Measurements from ENCODE around the gene SETBP1.
A peak's percentile ranks its signal among the peaks of the same experiment; 100 is the strongest.

The SETBP1 gene

DNA sequence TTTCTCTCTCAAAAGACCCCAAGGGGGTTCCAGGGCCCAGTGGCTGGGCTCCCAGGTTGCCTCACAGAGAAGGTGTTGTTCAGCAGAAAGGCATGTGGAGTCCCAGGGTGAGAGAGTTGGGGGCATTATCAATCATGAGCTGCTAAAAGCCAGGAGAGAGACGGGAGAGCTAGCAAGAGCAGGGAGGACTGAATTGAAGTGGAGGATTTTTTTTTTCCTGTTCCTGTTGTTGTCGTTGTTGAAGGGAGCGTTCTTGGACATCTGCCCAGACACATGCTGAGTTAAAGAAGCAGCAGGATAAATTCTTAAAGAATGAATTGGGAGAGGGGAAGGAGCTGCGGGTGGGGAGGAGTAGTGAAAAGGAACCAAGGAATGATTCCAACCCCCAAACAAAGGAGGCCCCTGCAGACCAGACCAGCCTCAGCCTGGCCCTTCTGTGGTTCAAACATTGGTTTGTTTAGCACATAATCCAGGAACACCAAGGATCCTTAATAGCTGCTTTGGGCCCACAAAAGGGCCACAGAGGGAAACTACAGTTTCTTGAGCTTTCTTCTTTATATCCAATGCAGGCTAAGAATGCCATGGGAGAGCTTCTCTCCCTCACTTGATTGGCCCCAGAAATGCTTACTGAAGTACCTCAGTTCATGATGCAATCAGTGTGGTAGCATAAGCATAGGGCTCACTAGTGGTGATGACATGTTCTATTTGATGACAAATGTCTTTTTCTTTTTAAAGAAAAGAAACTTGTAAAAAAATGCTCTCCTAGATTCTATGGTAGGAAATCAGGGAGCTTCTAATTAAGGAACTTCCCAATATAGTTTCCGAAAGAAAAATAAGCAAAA lies 146.0 kb downstream of the SETBP1 start:
- H3K36me3 ChIP-seq (ENCODE audit: control insufficient read depth, insufficient read depth, low read length), result no peaks in the 10 kb centered on the region
- no peaks in the 10 kb centered on the region for H3K9me3 ChIP-seq (ENCODE audit: control insufficient read depth, low read length)
- H3K4me1 ChIP-seq (ENCODE audit: control insufficient read depth, insufficient read depth, low read length, poor library complexity, severe bottlenecking), result peaks cover 13% of the 10 kb centered on the region
- no peak overlapping the region for H3K4me3 ChIP-seq (ENCODE audit: extremely low read depth, insufficient read depth, low read length, poor library complexity, severe bottlenecking)
- WGBS, 2 experiments (ENCODE audit: insufficient coverage in 2 of 2), result 42 to 75% methylated on average over 2 to 4 of the region's 5 CpGs
- H3K27ac ChIP-seq (ENCODE audit: low read depth, low read length, severe bottlenecking), result peak overlapping the region; percentile 77

DNA sequence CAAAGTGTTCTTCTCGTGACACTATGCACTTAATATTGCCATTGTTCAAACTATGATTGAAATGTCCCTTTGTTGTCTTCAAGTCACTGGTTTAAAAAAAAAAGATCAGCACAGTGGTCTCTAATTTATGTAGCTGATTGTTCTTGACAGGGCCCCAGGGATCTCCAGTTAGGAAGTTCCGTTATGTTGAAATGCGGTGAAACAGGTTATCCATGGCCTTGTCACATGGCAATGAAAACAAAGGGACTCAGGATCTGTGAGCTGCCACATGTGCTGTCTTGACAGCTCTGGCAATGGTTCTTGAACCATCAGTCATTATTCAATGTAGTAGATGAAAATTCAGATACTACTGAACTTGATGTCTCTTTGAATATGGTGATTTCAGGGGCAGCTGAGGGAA lies 147.4 kb downstream of the SETBP1 start:
- no peaks in the 10 kb centered on the region for H3K36me3 ChIP-seq (ENCODE audit: control insufficient read depth, insufficient read depth, low read length)
- peaks cover 13% of the 10 kb centered on the region for H3K4me1 ChIP-seq (ENCODE audit: control insufficient read depth, insufficient read depth, low read length, poor library complexity, severe bottlenecking)
- H3K9me3 ChIP-seq (ENCODE audit: control insufficient read depth, low read length), result no peaks in the 10 kb centered on the region
- WGBS, 2 experiments (ENCODE audit: insufficient coverage in 2 of 2), result 94% methylated on average over 3 of the region's 3 CpGs
- H3K27ac ChIP-seq (ENCODE audit: low read depth, low read length, severe bottlenecking), result no peak overlapping the region
- no peak overlapping the region for H3K4me3 ChIP-seq (ENCODE audit: extremely low read depth, insufficient read depth, low read length, poor library complexity, severe bottlenecking)

DNA sequence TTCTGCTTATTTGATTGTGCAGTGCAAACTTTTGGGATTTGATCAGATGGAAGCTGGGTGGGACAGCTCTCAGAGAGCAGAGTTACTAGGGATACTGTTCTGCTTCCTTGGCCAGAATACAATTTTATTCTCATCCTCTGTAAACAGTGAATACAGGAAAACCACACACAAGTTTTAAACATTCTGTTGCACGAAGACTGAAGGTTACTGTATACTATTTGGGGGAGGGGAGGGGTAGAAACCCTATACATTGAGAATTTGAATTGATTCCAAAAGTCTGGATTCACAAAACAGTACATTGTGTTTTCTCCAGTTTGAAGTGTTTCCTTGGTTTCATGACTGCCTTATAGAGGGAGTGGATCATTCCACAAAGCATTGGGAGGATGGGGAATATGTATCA lies 149.9 kb downstream of the SETBP1 start:
- H3K36me3 ChIP-seq (ENCODE audit: control insufficient read depth, insufficient read depth, low read length), result no peaks in the 10 kb centered on the region
- peaks cover 13% of the 10 kb centered on the region for H3K4me1 ChIP-seq (ENCODE audit: control insufficient read depth, insufficient read depth, low read length, poor library complexity, severe bottlenecking)
- no peaks in the 10 kb centered on the region for H3K9me3 ChIP-seq (ENCODE audit: control insufficient read depth, low read length)
- no peak overlapping the region for H3K27ac ChIP-seq (ENCODE audit: low read depth, low read length, severe bottlenecking)
- WGBS, 2 experiments (ENCODE audit: insufficient coverage in 2 of 2), result no CpG with 5 or more reads among the region's 1 CpG
- no peak overlapping the region for H3K4me3 ChIP-seq (ENCODE audit: extremely low read depth, insufficient read depth, low read length, poor library complexity, severe bottlenecking)

DNA sequence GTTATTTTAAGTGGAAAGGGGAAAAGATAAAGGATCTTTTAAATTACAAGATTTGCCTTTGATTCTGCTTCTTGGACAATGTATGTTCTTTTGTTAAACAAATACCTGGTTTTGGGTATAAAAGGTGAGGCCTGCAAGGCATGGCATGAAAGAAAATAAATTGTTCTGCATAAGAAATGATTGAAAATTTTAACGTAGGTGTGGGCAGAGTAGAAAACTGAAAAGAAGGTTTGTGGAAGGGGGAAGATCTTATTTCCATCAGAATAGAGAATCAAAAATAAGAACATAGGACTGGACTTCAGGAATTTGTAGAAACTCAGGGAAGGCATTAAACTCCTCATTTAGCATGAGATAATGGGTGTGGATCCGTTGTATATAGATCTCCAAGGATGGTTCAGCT lies 153.1 kb downstream of the SETBP1 start:
- 75% methylated on average over 1 of the region's 2 CpGs; no CpG with 5 or more reads in 1 of the 2 experiments for WGBS, 2 experiments (ENCODE audit: insufficient coverage in 2 of 2)
- peaks cover 15% of the 10 kb centered on the region for H3K4me1 ChIP-seq (ENCODE audit: control insufficient read depth, insufficient read depth, low read length, poor library complexity, severe bottlenecking)

DNA sequence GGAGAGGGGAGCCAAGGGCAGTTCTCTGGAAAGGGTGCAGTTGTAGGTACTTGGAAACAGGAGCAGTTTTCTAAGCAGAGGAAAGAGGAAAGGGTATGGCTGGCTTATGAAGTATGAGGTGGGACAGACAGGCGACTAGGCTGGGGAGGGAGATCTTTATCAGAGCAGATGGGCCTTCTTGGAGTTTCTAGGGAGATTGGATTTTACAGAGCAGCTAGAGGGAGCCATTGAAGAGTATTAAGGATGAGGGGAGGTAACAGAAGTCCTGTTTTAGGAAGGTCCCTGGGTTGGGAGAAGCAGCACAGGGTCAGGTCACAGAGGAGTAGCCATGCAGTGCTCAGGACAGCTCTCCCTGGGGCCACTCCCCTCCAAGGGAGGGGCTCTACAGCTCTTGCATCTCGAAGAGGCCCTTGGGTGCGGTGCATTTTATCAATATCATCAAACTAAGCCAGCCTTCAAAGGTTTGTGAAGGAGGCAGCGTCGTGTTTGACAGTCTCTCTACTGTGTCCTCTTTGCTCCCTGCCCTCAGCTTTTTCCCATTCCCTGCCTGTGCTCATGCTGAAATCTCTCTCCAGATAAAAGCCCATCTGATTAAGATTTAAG lies 154.3 kb downstream of the SETBP1 start:
- 89 to 93% methylated on average over 5 of the region's 5 CpGs for WGBS, 2 experiments (ENCODE audit: insufficient coverage in 2 of 2)
- peaks cover 24% of the 10 kb centered on the region for H3K4me1 ChIP-seq (ENCODE audit: control insufficient read depth, insufficient read depth, low read length, poor library complexity, severe bottlenecking)
- no peak overlapping the region for H3K27ac ChIP-seq (ENCODE audit: low read depth, low read length, severe bottlenecking)
- H3K9me3 ChIP-seq (ENCODE audit: control insufficient read depth, low read length), result no peaks in the 10 kb centered on the region
- no peak overlapping the region for H3K4me3 ChIP-seq (ENCODE audit: extremely low read depth, insufficient read depth, low read length, poor library complexity, severe bottlenecking)
- no peaks in the 10 kb centered on the region for H3K36me3 ChIP-seq (ENCODE audit: control insufficient read depth, insufficient read depth, low read length)

More for the DNA sequence above, 153.1 kb downstream of the SETBP1 start:
- Histone ChIP-seq H3K4me3 (ENCODE audit: extremely low read depth, insufficient read depth, low read length, poor library complexity, severe bottlenecking) (no peak overlapping the region), H3K36me3 (ENCODE audit: control insufficient read depth, insufficient read depth, low read length) (no peaks in the 10 kb centered on the region), H3K9me3 (ENCODE audit: control insufficient read depth, low read length) (no peaks in the 10 kb centered on the region), H3K27ac (ENCODE audit: low read depth, low read length, severe bottlenecking) (no peak overlapping the region)

DNA sequence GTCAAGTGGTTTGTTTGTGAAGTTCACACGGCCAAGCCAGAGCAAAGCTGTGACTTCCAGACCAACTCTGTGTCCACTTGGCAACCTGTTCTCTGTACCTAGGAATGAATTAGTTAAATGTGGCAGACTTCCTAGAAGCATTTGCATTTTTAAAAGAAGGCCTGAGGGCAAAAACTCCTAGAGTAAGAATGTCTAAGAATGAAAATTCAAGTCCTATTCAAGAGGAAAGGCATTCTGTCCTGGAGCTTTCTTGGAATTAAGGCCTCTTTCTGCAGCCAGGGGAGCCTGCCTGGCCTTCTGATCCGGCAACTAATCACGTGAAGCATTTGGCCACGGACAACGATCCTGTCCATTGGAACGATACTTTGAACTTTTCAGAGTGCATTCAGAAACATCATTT lies 155.0 kb downstream of the SETBP1 start:
- H3K9me3 ChIP-seq (ENCODE audit: control insufficient read depth, low read length), result no peaks in the 10 kb centered on the region
- no peaks in the 10 kb centered on the region for H3K36me3 ChIP-seq (ENCODE audit: control insufficient read depth, insufficient read depth, low read length)
- WGBS, 2 experiments (ENCODE audit: insufficient coverage in 2 of 2), result 48 to 82% methylated on average over 2 to 5 of the region's 6 CpGs
- H3K4me3 ChIP-seq (ENCODE audit: extremely low read depth, insufficient read depth, low read length, poor library complexity, severe bottlenecking), result no peak overlapping the region
- H3K27ac ChIP-seq (ENCODE audit: low read depth, low read length, severe bottlenecking), result no peak overlapping the region
- peaks cover 24% of the 10 kb centered on the region for H3K4me1 ChIP-seq (ENCODE audit: control insufficient read depth, insufficient read depth, low read length, poor library complexity, severe bottlenecking)

DNA sequence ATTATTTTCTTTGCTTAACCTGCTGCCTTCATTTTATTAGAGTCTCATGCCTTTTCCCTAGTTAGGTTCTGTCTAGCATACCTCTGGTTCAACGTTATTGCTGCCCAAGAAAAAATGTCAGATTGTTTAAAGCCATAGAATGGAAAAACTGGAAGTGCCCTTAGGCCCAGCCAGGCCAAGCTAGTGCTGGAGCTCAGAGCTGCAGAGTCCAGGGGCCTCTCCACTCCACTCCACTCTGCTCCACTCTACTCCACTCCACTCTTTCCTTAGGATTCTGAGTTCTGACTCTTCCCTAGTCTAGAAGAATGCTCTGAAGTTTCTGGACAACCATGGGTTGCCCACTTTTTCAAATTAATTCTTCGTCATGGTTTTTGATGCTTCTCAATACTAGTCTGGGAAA lies 155.6 kb downstream of the SETBP1 start:
- WGBS, 2 experiments (ENCODE audit: insufficient coverage in 2 of 2), result 80 to 100% methylated on average over 1 of the region's 2 CpGs
- no peak overlapping the region for H3K4me3 ChIP-seq (ENCODE audit: extremely low read depth, insufficient read depth, low read length, poor library complexity, severe bottlenecking)
- no peaks in the 10 kb centered on the region for H3K36me3 ChIP-seq (ENCODE audit: control insufficient read depth, insufficient read depth, low read length)
- no peak overlapping the region for H3K27ac ChIP-seq (ENCODE audit: low read depth, low read length, severe bottlenecking)
- H3K4me1 ChIP-seq (ENCODE audit: control insufficient read depth, insufficient read depth, low read length, poor library complexity, severe bottlenecking), result peaks cover 24% of the 10 kb centered on the region
- H3K9me3 ChIP-seq (ENCODE audit: control insufficient read depth, low read length), result no peaks in the 10 kb centered on the region

DNA sequence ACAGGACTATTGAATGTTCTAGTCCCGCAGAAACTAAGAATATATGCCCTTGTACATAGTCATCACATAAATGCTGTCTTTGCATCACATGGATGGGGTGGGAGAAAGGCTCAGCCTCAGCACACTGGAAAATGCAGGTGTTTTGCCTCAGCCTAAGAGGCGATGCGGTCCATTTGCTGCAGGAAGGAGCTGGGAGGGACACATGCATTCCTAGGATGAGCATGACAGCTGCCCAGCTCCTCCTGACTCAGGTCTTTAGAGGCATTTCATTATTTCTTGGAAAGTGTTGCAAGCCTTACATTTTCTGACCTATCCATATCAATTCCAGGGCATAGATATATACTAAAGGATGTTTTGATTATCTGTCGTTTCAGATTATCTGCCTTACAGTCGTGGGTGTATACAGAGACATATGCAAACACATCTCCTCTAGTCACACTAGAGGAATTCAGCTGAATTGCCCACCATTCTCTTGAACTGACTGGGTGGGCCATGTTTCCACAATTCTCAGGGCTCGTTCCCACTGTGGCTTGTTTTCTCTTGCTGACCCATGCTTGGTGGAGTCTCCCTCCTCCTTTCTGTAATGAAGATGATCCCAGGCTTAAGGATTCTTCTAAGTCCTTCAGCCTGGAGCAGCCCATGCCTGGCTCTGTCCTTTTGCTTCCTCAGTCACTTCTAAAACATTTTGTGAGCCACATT lies 156.9 kb downstream of the SETBP1 start:
- Histone ChIP-seq H3K4me1 (ENCODE audit: control insufficient read depth, insufficient read depth, low read length, poor library complexity, severe bottlenecking) (peaks cover 24% of the 10 kb centered on the region), H3K27ac (ENCODE audit: low read depth, low read length, severe bottlenecking) (no peak overlapping the region), H3K9me3 (ENCODE audit: control insufficient read depth, low read length) (no peaks in the 10 kb centered on the region), H3K4me3 (ENCODE audit: extremely low read depth, insufficient read depth, low read length, poor library complexity, severe bottlenecking) (no peak overlapping the region), H3K36me3 (ENCODE audit: control insufficient read depth, insufficient read depth, low read length) (no peaks in the 10 kb centered on the region)
- 85 to 87% methylated on average over 3 of the region's 6 CpGs for WGBS, 2 experiments (ENCODE audit: insufficient coverage in 2 of 2)

DNA sequence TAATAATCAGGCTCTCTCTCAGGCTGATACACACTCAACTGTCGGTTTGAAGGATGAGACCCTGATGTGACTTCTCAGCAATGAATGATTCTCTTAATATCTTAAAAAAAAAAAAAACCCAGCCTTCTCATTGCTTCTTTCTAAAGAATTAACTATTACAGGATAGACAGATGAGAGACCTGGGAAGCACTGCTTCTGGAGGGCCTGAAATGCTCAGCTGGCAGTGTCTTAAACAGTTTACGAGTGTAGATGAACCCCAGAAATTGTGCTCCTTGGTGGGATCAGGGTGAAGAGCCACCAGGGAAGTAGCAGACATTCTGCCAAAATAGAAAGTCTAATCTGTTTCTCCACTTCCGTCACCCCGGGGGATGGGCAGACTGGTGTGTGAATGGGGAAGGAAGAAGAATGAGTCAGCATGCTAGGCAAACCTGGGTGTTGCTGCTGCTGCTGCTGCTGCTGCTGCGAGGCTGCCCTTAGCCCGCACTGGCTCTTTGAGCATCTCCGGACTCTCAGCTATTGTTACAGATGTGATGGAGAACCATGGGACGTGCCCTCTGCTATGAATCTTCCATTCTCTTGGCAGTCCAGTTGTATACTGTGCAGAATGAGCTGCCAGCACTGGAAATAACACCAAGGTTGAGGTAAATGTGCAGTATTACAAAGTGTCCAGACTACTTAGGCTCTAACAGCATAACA lies 158.4 kb downstream of the SETBP1 start:
- no peak overlapping the region for H3K4me3 ChIP-seq (ENCODE audit: extremely low read depth, insufficient read depth, low read length, poor library complexity, severe bottlenecking)
- peaks cover 24% of the 10 kb centered on the region for H3K4me1 ChIP-seq (ENCODE audit: control insufficient read depth, insufficient read depth, low read length, poor library complexity, severe bottlenecking)
- H3K36me3 ChIP-seq (ENCODE audit: control insufficient read depth, insufficient read depth, low read length), result no peaks in the 10 kb centered on the region
- H3K9me3 ChIP-seq (ENCODE audit: control insufficient read depth, low read length), result no peaks in the 10 kb centered on the region
- 40 to 50% methylated on average over 3 to 5 of the region's 8 CpGs for WGBS, 2 experiments (ENCODE audit: insufficient coverage in 2 of 2)
- no peak overlapping the region for H3K27ac ChIP-seq (ENCODE audit: low read depth, low read length, severe bottlenecking)

DNA sequence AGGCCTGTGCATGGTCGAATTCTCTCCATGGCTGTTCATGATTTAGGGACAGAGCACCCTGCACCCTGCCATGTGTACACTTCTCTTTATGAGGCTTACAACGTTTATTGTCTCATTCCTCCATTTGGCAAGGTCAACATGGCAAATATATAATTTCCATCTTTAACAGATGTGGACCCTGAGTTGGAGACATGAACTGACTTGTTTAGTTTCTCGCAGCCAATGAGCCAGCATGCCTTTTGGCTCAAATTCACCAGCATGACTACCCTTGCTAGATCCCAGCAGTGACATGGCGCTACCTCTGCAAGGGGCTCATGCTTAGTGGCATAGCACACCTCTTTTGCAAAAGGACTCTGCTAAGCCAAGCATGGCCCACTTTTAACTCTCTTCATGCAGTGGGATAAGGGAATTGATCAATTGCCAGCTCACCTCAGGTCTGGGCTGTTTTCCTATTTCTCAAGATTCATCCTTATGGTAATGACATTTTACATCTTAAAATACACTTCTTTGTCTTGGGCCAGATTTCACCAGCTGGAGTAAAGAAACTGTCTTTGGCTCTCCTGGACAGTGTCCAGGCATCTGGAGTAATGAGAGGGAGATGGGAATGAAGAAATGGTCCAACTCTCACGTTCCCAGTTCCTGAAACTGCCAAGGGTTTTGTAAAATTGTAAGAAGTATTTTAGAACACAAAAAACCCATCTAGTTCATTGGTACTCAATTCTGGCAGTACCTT lies 159.5 kb downstream of the SETBP1 start:
- no peak overlapping the region for H3K27ac ChIP-seq (ENCODE audit: low read depth, low read length, severe bottlenecking)
- H3K9me3 ChIP-seq (ENCODE audit: control insufficient read depth, low read length), result no peaks in the 10 kb centered on the region
- H3K36me3 ChIP-seq (ENCODE audit: control insufficient read depth, insufficient read depth, low read length), result no peaks in the 10 kb centered on the region
- H3K4me1 ChIP-seq (ENCODE audit: control insufficient read depth, insufficient read depth, low read length, poor library complexity, severe bottlenecking), result peaks cover 24% of the 10 kb centered on the region
- 91 to 94% methylated on average over 3 to 4 of the region's 5 CpGs for WGBS, 2 experiments (ENCODE audit: insufficient coverage in 2 of 2)
- no peak overlapping the region for H3K4me3 ChIP-seq (ENCODE audit: extremely low read depth, insufficient read depth, low read length, poor library complexity, severe bottlenecking)

Measured in mesodermal cell (in vitro differentiated cells).